ENCODE measurements around the gene PLS1.
"Not testable (repeated sequence)": the region's sequence is repeated elsewhere in the genome, so short reads cannot be mapped to it uniquely, and the experiment has no call there.

Gene PLS1

DNA sequence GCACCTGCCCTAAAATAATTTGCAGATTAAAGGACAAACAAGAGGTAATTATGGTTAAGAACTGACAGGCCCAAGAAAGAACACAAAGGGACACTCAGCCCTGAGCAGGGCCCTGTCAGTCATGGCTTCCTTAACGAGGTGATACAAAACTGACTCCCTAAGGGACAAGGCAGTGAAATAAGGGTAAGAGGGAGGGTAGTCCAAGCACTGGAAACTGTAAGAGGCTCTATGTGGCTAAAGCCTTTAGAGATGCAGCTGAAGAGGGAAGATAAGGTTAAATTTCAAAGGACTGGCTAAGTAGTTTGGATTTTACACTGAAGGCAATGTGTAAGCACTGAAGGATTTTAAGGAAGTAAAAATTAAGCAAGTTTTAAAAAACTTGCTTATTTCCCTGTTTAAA lies 21.5 kb upstream of the PLS1 start:
- no peaks in the 10 kb centered on the region for H3K9me3 ChIP-seq (ENCODE audit: control insufficient read depth in 1 of 2, low read length in 2 of 2)
- H3K4me1 ChIP-seq (ENCODE audit: control insufficient read depth in 1 of 2, insufficient read depth in 2 of 2, low read length in 2 of 2), result peaks cover 28 to 30% of the 10 kb centered on the region in 2 donors

DNA sequence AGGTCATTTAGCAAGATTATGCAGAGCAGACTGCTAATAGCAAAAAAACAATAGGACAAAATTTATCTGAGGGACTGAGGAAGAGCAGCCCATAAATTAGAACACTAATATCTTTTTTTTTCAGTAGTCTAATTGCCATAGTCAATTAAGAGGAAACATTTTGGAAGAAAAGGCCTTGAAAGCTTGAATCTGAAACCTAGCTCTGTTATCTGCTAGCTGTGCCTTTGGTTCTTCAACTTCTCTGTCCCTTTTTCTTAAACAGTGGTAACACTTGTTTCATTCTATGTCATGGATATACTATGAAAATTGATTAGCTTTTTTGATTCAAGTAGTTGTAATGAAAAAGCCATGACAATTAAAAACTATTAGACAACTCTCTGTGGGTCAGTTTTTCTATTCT lies 19.4 kb upstream of the PLS1 start:
- Histone ChIP-seq H3K4me3 (ENCODE audit: low read depth in 1 of 2, low read length in 2 of 2) (peak overlapping the region in 1 of 2 donors; percentile 99), H3K27ac (ENCODE audit: low read depth, low read length) (no peak overlapping the region), H3K36me3 (ENCODE audit: control insufficient read depth in 1 of 2, insufficient read depth in 2 of 2, low read length in 2 of 2) (no peaks in the 10 kb centered on the region), H3K27me3 (ENCODE audit: control insufficient read depth in 1 of 2, insufficient read depth in 2 of 2, low read length in 2 of 2) (no peaks in the 10 kb centered on the region), H3K9me3 (ENCODE audit: control insufficient read depth in 1 of 2, low read length in 2 of 2) (no peaks in the 10 kb centered on the region), H3K9ac (ENCODE audit: low read depth in 1 of 2, low read length in 2 of 2) (no peak overlapping the region), H3K4me1 (ENCODE audit: control insufficient read depth in 1 of 2, insufficient read depth in 2 of 2, low read length in 2 of 2) (peaks cover 28 to 31% of the 10 kb centered on the region in 2 donors)

More for the DNA sequence above, 21.5 kb upstream of the PLS1 start:
- Histone ChIP-seq H3K4me3 (ENCODE audit: low read depth in 1 of 2, low read length in 2 of 2) (no peak overlapping the region), H3K27ac (ENCODE audit: low read depth, low read length) (no peak overlapping the region), H3K9ac (ENCODE audit: low read depth in 1 of 2, low read length in 2 of 2) (no peak overlapping the region), H3K36me3 (ENCODE audit: control insufficient read depth in 1 of 2, insufficient read depth in 2 of 2, low read length in 2 of 2) (no peaks in the 10 kb centered on the region), H3K27me3 (ENCODE audit: control insufficient read depth in 1 of 2, insufficient read depth in 2 of 2, low read length in 2 of 2) (no peaks in the 10 kb centered on the region)

DNA sequence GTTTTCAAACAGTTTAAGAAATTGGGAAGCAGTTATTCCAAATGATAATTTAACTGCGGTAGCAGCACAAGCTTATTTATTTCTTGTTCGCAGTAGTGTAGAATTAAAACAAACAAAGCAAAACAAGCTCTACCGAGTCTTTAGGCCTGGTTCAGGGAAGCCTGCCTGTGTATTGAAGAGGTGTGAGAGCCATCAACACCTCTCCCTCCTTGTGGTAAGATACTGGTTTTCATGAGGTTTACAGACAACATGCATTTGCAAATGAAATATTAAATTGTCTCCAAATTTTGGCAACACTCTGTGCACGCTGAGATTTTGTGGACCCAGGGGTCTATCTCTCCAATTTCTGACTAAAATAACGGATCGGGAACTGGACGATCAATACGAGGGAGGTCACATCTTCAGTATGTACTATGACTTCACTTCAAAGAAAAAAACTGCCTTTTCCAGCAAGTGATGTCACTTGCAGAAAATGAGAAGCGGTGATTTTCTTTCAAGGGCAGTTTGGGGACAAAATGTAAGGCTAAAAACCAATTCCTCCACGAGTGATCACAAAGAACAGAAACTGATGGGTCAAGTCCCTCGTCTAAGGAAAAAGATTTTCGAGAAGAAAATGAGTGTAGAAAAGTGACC lies 18.4 kb upstream of the PLS1 start:
- Histone ChIP-seq H3K9me3 (ENCODE audit: control insufficient read depth in 1 of 2, low read length in 2 of 2) (no peaks in the 10 kb centered on the region), H3K9ac (ENCODE audit: low read depth in 1 of 2, low read length in 2 of 2) (peak overlapping the region; percentile 91), H3K36me3 (ENCODE audit: control insufficient read depth in 1 of 2, insufficient read depth in 2 of 2, low read length in 2 of 2) (no peaks in the 10 kb centered on the region), H3K27me3 (ENCODE audit: control insufficient read depth in 1 of 2, insufficient read depth in 2 of 2, low read length in 2 of 2) (no peaks in the 10 kb centered on the region), H3K4me1 (ENCODE audit: control insufficient read depth in 1 of 2, insufficient read depth in 2 of 2, low read length in 2 of 2) (peaks cover 28 to 31% of the 10 kb centered on the region in 2 donors), H3K4me3 (ENCODE audit: low read depth in 1 of 2, low read length in 2 of 2) (peak overlapping the region; percentile 99), H3K27ac (ENCODE audit: low read depth, low read length) (peak overlapping the region; percentile 80)

DNA sequence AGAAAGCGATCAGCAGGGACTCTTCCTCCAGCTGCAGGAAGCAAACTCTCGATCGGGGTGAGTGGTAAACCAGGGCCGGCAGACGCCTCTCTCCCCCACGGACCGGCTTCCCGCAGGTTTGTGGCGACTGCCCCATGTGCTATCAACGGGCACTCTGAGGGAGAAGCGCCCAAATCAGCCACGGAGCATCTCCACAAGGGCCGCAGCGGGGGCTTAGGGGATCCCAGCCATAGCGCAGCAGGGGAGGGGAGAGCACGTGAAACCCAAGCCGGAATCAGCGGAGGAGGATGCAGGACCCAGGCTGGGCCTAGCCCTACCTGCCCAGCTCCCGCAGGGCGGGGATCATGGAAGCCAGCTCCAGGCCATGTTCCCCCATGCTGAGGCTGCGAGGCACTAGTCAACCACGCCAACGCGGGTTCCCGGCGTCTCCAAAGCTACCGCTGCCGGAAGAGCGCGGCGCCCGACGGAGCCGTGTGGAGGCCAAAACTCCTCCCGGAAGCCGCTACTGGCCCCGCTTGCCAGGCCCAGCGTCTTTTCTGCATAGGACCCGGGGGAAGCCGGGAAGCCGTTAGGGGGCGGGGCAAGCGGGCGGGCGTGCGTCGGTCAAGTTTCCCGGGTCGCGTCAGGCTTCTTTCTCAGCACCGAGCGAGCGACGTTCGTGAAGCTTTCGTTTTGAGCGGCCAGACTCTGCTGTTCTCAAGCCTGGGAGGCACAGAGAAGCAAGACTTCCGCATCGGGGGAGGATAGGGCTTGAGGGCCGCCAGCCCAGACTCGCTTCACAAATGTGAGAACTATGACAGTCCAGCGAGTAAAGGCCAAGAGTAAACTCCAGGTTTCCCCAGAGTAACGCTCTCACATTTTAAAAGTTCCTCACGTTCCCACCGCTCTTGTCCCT lies 17.6 kb upstream of the PLS1 start, which contains the start of gene ATR:
ATR (minus strand) TSS at position 405 of the 895 bp plus-strand sequence; CDS start at position 376, 29 bp downstream.
- Histone ChIP-seq H3K9me3 (ENCODE audit: control insufficient read depth in 1 of 2, low read length in 2 of 2) (no peaks in the 10 kb centered on the region), H3K4me1 (ENCODE audit: control insufficient read depth in 1 of 2, insufficient read depth in 2 of 2, low read length in 2 of 2) (peaks cover 28 to 31% of the 10 kb centered on the region in 2 donors), H3K27me3 (ENCODE audit: control insufficient read depth in 1 of 2, insufficient read depth in 2 of 2, low read length in 2 of 2) (no peaks in the 10 kb centered on the region), H3K4me3 (ENCODE audit: low read depth in 1 of 2, low read length in 2 of 2) (peak within 1 kb of the TSS; percentile 99), H3K9ac (ENCODE audit: low read depth in 1 of 2, low read length in 2 of 2) (peak within 1 kb of the TSS; percentile 91), H3K27ac (ENCODE audit: low read depth, low read length) (peak within 1 kb of the TSS; percentile 80), H3K36me3 (ENCODE audit: control insufficient read depth in 1 of 2, insufficient read depth in 2 of 2, low read length in 2 of 2) (no peaks in the 10 kb centered on the region)

DNA sequence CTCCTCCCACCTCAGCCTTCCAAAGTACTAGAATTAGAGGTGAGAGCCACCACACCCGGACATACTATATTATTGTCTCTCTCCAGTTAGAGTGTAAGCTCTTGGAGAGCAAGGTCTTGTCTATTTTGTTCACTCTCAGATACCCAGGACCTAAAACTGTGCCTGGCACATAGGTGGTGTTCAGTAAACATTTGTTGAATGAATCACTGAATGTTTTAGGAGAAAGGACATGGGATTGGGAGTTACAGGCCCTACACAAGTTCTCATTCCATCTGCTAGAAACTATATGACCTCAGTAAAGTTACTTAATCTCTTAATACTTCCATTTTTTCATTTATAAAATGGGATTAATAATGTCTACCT lies 16.2 kb upstream of the PLS1 start:
- no peak overlapping the region for H3K9ac ChIP-seq (ENCODE audit: low read depth in 1 of 2, low read length in 2 of 2)
- no peak overlapping the region for H3K4me3 ChIP-seq (ENCODE audit: low read depth in 1 of 2, low read length in 2 of 2)
- H3K27me3 ChIP-seq (ENCODE audit: control insufficient read depth in 1 of 2, insufficient read depth in 2 of 2, low read length in 2 of 2), result no peaks in the 10 kb centered on the region
- peaks cover 23 to 28% of the 10 kb centered on the region in 2 donors for H3K4me1 ChIP-seq (ENCODE audit: control insufficient read depth in 1 of 2, insufficient read depth in 2 of 2, low read length in 2 of 2)
- no peaks in the 10 kb centered on the region for H3K9me3 ChIP-seq (ENCODE audit: control insufficient read depth in 1 of 2, low read length in 2 of 2)
- H3K36me3 ChIP-seq (ENCODE audit: control insufficient read depth in 1 of 2, insufficient read depth in 2 of 2, low read length in 2 of 2), result no peaks in the 10 kb centered on the region
- no peak overlapping the region for H3K27ac ChIP-seq (ENCODE audit: low read depth, low read length)

DNA sequence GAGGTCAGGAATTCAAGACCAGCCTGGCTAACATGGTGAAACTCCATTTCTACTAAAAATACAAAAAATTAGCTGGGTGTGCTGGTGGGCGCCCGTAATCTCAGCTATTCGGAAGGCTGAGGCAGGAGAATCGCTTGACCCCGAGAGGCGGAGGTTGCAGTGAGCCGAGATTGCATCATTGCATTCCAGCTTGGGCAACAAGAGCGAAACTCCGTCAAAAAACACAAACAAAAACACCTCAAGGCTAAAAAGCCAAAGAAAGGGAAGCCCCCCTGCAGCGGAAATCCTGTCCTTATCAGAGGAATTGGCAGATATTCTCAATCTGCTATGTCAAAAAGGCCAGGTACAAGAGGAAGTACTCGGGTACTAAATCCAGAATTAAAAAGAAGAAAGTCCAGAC lies 15.1 kb upstream of the PLS1 start:
- not testable (repeated sequence) for H3K4me3 ChIP-seq (ENCODE audit: low read depth in 1 of 2, low read length in 2 of 2); H3K36me3 ChIP-seq (ENCODE audit: control insufficient read depth in 1 of 2, insufficient read depth in 2 of 2, low read length in 2 of 2); H3K27ac ChIP-seq (ENCODE audit: low read depth, low read length); H3K9ac ChIP-seq (ENCODE audit: low read depth in 1 of 2, low read length in 2 of 2); H3K9me3 ChIP-seq (ENCODE audit: control insufficient read depth in 1 of 2, low read length in 2 of 2); H3K27me3 ChIP-seq (ENCODE audit: control insufficient read depth in 1 of 2, insufficient read depth in 2 of 2, low read length in 2 of 2)
- H3K4me1 ChIP-seq (ENCODE audit: control insufficient read depth in 1 of 2, insufficient read depth in 2 of 2, low read length in 2 of 2), result peaks cover 21 to 23% of the 10 kb centered on the region in 2 donors

DNA sequence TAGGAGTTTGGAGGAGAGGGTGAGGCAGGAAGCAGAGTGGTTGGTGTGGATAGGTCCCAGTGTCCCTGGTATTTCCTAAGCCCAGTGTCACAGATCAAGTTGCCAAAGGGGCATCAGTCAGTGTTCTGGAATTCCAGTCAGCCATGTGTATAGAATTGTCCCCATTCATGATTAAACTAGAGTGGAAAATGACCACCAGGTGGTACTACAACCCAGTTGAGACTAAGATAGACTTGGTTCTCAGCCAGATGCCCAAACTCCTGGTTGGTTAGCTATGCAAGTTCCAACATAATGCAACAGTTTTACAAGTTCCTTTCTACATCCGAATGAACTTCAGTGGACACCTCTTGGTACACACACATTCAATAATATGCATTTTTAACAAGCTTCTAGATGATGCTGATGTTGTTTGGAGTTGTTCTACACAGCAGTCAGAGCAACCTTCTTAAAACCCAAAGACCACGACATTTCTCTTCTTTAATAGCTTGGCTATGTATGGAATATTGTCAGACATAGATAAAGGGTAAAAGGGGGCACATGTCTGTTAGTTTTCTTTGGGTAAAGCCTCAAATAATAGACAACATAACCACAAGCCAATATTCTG lies 9.3 kb upstream of the PLS1 start:
- Histone ChIP-seq H3K36me3 (ENCODE audit: control insufficient read depth in 1 of 2, insufficient read depth in 2 of 2, low read length in 2 of 2) (no peaks in the 10 kb centered on the region), H3K9ac (ENCODE audit: low read depth in 1 of 2, low read length in 2 of 2) (no peak overlapping the region), H3K9me3 (ENCODE audit: control insufficient read depth in 1 of 2, low read length in 2 of 2) (no peaks in the 10 kb centered on the region), H3K27me3 (ENCODE audit: control insufficient read depth in 1 of 2, insufficient read depth in 2 of 2, low read length in 2 of 2) (no peaks in the 10 kb centered on the region), H3K4me3 (ENCODE audit: low read depth in 1 of 2, low read length in 2 of 2) (no peak overlapping the region), H3K27ac (ENCODE audit: low read depth, low read length) (no peak overlapping the region), H3K4me1 (ENCODE audit: control insufficient read depth in 1 of 2, insufficient read depth in 2 of 2, low read length in 2 of 2) (no peaks in the 10 kb centered on the region)

DNA sequence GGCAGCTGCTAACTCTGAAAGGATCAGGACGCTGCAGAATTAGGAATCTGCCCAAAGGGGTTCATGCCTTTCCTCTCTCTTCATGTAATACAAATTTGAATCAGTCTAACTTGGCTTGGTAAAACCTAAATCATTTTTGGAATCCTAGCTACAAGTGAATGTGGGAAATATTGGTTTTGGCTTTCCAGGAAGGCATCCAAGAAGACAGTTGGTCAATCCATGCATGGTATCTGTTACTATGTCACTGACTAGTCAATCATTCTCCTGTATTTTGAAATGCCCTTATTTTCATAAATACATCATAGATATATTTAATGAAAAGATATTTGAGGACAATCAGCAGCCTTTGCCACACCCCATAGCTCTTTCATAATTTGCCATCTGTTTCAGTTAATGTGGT lies 7.5 kb upstream of the PLS1 start:
- no peak overlapping the region for H3K4me3 ChIP-seq (ENCODE audit: low read depth in 1 of 2, low read length in 2 of 2)
- H3K36me3 ChIP-seq (ENCODE audit: control insufficient read depth in 1 of 2, insufficient read depth in 2 of 2, low read length in 2 of 2), result no peaks in the 10 kb centered on the region
- H3K4me1 ChIP-seq (ENCODE audit: control insufficient read depth in 1 of 2, insufficient read depth in 2 of 2, low read length in 2 of 2), result no peaks in the 10 kb centered on the region
- no peak overlapping the region for H3K9ac ChIP-seq (ENCODE audit: low read depth in 1 of 2, low read length in 2 of 2)
- H3K9me3 ChIP-seq (ENCODE audit: control insufficient read depth in 1 of 2, low read length in 2 of 2), result no peaks in the 10 kb centered on the region
- no peak overlapping the region for H3K27ac ChIP-seq (ENCODE audit: low read depth, low read length)
- no peaks in the 10 kb centered on the region for H3K27me3 ChIP-seq (ENCODE audit: control insufficient read depth in 1 of 2, insufficient read depth in 2 of 2, low read length in 2 of 2)

DNA sequence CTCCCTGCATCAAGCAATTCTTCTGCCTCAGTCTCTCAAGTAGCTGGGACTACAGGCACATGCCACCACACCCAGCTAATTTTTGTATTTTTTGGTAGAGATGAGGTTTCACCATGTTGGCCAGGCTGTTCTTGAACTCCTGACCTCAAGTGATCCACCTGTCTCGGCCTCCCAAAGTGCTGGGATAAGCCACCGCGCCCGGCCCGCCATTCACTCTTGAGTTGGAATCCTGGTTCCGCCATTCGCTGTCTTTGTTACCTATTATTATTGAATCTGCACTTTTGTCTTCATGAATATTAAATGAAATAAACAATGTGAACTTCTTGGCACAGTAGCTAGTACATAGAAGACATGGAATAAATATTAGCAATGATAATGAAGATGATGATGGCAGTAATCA lies 3.9 kb upstream of the PLS1 start:
- H3K4me3 ChIP-seq (ENCODE audit: low read depth in 1 of 2, low read length in 2 of 2); H3K36me3 ChIP-seq (ENCODE audit: control insufficient read depth in 1 of 2, insufficient read depth in 2 of 2, low read length in 2 of 2); H3K27ac ChIP-seq (ENCODE audit: low read depth, low read length); H3K9me3 ChIP-seq (ENCODE audit: control insufficient read depth in 1 of 2, low read length in 2 of 2); H3K9ac ChIP-seq (ENCODE audit: low read depth in 1 of 2, low read length in 2 of 2); H3K27me3 ChIP-seq (ENCODE audit: control insufficient read depth in 1 of 2, insufficient read depth in 2 of 2, low read length in 2 of 2); H3K4me1 ChIP-seq (ENCODE audit: control insufficient read depth in 1 of 2, insufficient read depth in 2 of 2, low read length in 2 of 2): not testable (repeated sequence)

DNA sequence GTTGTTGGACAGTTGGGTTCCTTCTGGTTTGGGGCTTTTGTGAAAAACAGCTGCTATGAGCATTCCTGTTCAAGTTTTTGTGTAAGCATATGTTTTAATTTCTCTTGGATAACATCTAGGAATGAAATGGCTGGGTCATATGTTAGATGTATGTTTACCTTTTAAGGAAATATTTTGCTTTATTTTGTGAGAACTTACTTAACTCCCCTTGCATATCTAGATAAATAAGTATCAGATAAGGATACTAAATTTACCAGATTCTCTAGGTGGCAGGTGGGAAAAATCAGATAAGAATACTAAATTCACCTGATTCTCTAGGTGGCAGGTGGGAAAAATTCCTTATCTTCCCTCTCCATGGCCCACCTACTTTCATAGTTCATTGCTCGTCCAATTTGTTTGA lies 1.1 kb upstream of the PLS1 start:
- Histone ChIP-seq H3K27me3 (ENCODE audit: control insufficient read depth in 1 of 2, insufficient read depth in 2 of 2, low read length in 2 of 2) (no peaks in the 10 kb centered on the region), H3K9me3 (ENCODE audit: control insufficient read depth in 1 of 2, low read length in 2 of 2) (no peaks in the 10 kb centered on the region), H3K36me3 (ENCODE audit: control insufficient read depth in 1 of 2, insufficient read depth in 2 of 2, low read length in 2 of 2) (no peaks in the 10 kb centered on the region), H3K27ac (ENCODE audit: low read depth, low read length) (no peak overlapping the region), H3K4me3 (ENCODE audit: low read depth in 1 of 2, low read length in 2 of 2) (peak overlapping the region in 1 of 2 donors; percentile 93), H3K9ac (ENCODE audit: low read depth in 1 of 2, low read length in 2 of 2) (peak overlapping the region in 1 of 2 donors; percentile 86), H3K4me1 (ENCODE audit: control insufficient read depth in 1 of 2, insufficient read depth in 2 of 2, low read length in 2 of 2) (peaks cover 4 to 10% of the 10 kb centered on the region in 2 donors)

Data from duodenal mucosa (tissue), 2 donors.